NCI-H748 (cell line): ENCODE measurements around the gene IRAG1.

Experiments used
- DNase-seq: peaks from one replicate; lab custom pipeline; 2025; ENCODE audit not compliant: unreplicated experiment; lab: John Stamatoyannopoulos, UW

Gene IRAG1

GRCh38 chr11:10646005-10646404 is 47.5 kb downstream of the IRAG1 start:
- DNase-seq, result no peak

GRCh38 chr11:10645212-10645795 is 48.3 kb downstream of the IRAG1 start:
- DNase-seq, result no peak
